Mucosa of stomach (tissue), 1 donor: ENCODE results near the gene STYX.
A peak's percentile ranks its signal among the peaks of the same experiment; 100 is the strongest.

Experiments used
- H3K27me3 ChIP-seq: one replicate; pipeline ENCODE4 v1.7.0; 2013; ENCODE audit warnings: mild to moderate bottlenecking, low read length; ENCODE audit not compliant: control insufficient read depth, insufficient read depth
- H3K36me3 ChIP-seq: one replicate; pipeline ENCODE4 v1.7.0; 2013; ENCODE audit warnings: low read length; ENCODE audit not compliant: control insufficient read depth, insufficient read depth
- H3K4me1 ChIP-seq: one replicate; pipeline ENCODE4 v1.7.0; 2013; ENCODE audit warnings: mild to moderate bottlenecking, low read length; ENCODE audit not compliant: control insufficient read depth, insufficient read depth
- H3K4me3 ChIP-seq: one replicate; pipeline ENCODE4 v1.7.0; 2013; ENCODE audit warnings: low read length
- H3K9ac ChIP-seq: one replicate; pipeline ENCODE4 v1.7.0; 2013; ENCODE audit warnings: mild to moderate bottlenecking, low read length, moderate library complexity
- H3K9me3 ChIP-seq: one replicate; pipeline ENCODE4 v1.7.0; 2013; ENCODE audit warnings: mild to moderate bottlenecking, low read length, moderate library complexity; ENCODE audit not compliant: control insufficient read depth
- donor health status: Pancreatic carcinoma.

The STYX gene

DNA sequence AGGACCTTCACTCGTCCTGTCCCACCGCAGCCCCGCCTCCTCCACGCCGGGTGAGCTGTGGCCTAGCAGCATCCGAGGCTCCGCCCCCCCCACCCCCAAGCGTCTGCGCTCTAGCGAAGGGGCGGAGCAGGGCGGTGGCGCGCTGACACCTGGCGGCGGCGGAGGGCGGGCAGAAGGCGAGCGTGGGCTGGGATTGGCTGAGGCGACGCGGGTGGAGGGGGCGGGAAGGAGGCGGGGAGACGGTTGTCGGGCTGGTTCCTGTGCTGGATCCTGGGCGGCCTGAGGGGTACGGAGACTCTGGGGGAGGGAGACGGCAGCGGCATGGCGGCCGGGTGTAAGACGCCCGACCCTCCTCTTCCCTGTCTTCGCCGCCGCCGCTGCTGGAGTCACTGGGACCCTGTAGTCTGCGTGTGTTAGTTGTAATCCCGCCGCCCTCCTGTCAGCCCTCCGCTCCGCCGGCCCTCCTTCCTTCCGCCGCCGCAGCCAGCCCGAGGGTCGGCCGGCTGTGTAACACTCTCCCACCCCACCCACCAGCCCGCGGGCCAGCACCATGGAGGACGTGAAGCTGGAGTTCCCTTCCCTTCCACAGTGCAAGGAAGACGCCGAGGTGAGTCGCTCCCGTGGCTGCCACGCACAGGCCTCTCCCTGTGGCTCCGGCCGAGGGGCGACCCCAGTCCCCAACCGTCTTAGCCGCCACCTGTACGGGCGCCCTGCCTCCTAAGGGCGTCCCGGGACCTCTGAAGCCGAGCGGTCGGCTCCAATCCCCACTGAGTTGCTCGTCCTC, at the start of gene STYX:
STYX (plus strand) TSS at position 242 of the 784 bp plus-strand sequence; CDS start at position 551, 309 bp downstream.
- Histone ChIP-seq H3K4me1 (peaks cover 7% of the 10 kb centered on the region), H3K27me3 (no peaks in the 10 kb centered on the region), H3K4me3 (peak within 1 kb of the TSS; percentile 94), H3K9me3 (no peaks in the 10 kb centered on the region), H3K9ac (peak within 1 kb of the TSS; percentile 84), H3K36me3 (no peaks in the 10 kb centered on the region)

DNA sequence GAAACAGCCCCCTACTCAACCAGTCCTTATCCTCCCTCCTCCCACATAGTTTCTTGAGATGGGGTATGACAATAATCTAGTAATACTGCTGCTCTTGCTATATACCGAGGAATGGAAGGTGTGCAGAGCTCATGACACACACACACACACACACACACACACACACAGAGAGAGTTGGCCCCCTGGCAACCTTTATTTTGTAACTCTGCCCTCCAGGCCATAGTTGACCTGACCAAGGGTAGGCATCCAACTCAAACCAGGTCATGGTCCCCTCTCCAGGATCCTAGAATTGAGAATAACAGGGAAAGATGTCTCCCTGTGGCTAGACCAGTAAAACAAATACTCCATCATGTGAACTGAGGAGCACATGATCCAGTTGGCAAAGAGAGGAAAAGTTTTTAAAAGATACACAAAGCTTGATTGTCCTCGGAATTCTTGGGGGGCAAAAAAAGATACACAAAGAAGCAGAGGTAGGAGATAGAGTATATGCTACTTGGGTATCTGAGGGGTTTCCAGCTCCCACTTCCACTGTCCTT, 45.9 kb upstream of the STYX start:
- no peak overlapping the region for H3K9ac ChIP-seq
- peaks cover 21% of the 10 kb centered on the region for H3K4me1 ChIP-seq
- no peak overlapping the region for H3K4me3 ChIP-seq
- H3K27me3 ChIP-seq = no peaks in the 10 kb centered on the region
- no peaks in the 10 kb centered on the region for H3K36me3 ChIP-seq
- no peaks in the 10 kb centered on the region for H3K9me3 ChIP-seq

GRCh38 chr14:52686176-52686575, 43.8 kb upstream of the STYX start:
- Histone ChIP-seq H3K9me3 (no peaks in the 10 kb centered on the region), H3K4me1 (peaks cover 16% of the 10 kb centered on the region), H3K4me3 (no peak overlapping the region), H3K27me3 (no peaks in the 10 kb centered on the region), H3K9ac (no peak overlapping the region), H3K36me3 (no peaks in the 10 kb centered on the region)

DNA sequence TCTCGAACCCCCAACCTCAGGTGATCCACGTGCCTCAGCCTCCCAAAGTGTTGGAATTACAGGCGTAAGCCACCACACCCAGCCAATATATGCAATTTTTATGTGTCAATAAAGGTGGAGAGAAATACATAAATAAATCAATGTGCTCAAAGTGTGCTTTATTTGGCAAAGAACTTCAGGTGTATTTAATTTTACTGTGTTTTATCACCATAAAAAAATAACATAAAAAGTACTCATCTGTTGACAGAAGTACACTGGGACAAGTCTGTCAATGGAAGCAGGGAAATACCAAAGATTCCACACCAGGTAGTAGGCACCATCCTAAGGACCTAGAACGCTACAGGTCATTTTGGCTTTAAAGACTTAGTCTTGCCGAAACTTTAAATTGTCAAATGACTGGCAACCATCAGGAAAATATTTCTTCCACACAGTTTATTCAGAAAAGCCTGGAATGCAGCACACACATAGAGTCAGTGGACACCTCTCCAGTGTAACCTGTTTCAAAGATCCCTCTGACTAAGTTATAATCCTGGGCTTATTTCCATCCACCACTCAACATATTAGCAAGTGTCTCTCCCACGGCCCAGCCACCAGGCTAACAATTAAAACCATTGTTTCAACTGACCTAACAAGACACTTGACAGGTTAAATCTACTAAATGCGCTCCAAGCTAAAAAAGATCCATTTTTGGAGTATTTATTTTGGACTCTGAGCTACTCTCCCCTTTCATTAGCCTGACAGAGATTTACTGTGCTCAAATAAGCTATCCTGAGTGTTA, 38.8 kb upstream of the STYX start:
- Histone ChIP-seq H3K4me1 (peaks cover 15% of the 10 kb centered on the region), H3K27me3 (no peaks in the 10 kb centered on the region)

GRCh38 chr14:52692248-52692962, 37.6 kb upstream of the STYX start:
- H3K4me3 ChIP-seq = no peak overlapping the region
- no peaks in the 10 kb centered on the region for H3K27me3 ChIP-seq
- no peaks in the 10 kb centered on the region for H3K9me3 ChIP-seq
- peaks cover 14% of the 10 kb centered on the region for H3K4me1 ChIP-seq
- H3K9ac ChIP-seq = no peak overlapping the region
- H3K36me3 ChIP-seq = no peaks in the 10 kb centered on the region

More for the DNA sequence above, 38.8 kb upstream of the STYX start:
- Histone ChIP-seq H3K36me3 (no peaks in the 10 kb centered on the region), H3K4me3 (no peak overlapping the region), H3K9me3 (no peaks in the 10 kb centered on the region), H3K9ac (no peak overlapping the region)

DNA sequence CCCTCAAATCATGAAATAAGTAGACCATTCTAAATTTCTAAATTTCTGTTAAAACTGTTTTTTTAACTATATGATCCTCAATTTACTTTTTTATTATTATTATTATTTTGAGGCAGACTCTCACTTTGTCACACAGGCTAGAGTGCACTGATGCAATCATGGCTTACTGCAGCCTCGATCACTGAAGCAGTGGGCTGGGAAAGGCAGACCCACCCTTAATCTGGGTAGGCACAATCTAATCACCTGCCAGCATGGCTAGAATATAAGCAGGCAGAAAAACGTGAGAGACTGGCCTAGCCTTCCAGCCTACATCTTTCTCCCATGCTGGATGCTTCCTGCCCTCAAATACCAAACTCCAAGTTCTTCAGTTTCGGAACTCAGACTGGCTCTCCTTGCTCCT, 36.9 kb upstream of the STYX start:
- no peak overlapping the region for H3K4me3 ChIP-seq
- H3K4me1 ChIP-seq = peaks cover 14% of the 10 kb centered on the region
- no peaks in the 10 kb centered on the region for H3K9me3 ChIP-seq
- peak overlapping the region; percentile 9 for H3K9ac ChIP-seq
- no peaks in the 10 kb centered on the region for H3K36me3 ChIP-seq
- no peaks in the 10 kb centered on the region for H3K27me3 ChIP-seq

DNA sequence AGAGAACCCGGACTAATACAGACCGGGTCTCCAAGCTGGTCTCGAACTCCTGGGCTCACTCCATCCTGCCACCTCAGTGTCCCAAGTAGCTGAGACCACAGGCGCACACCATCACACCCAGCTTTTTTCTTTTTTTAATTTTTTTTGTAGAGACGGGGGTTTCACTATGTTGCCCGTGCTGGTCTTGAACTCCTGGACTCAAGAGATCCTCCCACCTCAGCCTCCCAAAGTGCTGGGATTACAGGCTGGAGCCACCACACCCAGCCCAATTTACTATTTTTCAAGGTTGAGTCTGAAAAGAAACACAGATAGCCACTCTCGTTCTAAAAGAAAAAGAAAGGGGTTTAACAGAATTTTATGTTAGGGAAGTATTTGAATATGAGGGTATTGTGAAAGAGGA, 36.4 kb upstream of the STYX start:
- Histone ChIP-seq H3K9ac (peak overlapping the region; percentile 93), H3K9me3 (no peaks in the 10 kb centered on the region), H3K36me3 (no peaks in the 10 kb centered on the region), H3K4me3 (no peak overlapping the region), H3K4me1 (peaks cover 14% of the 10 kb centered on the region), H3K27me3 (no peaks in the 10 kb centered on the region)

DNA sequence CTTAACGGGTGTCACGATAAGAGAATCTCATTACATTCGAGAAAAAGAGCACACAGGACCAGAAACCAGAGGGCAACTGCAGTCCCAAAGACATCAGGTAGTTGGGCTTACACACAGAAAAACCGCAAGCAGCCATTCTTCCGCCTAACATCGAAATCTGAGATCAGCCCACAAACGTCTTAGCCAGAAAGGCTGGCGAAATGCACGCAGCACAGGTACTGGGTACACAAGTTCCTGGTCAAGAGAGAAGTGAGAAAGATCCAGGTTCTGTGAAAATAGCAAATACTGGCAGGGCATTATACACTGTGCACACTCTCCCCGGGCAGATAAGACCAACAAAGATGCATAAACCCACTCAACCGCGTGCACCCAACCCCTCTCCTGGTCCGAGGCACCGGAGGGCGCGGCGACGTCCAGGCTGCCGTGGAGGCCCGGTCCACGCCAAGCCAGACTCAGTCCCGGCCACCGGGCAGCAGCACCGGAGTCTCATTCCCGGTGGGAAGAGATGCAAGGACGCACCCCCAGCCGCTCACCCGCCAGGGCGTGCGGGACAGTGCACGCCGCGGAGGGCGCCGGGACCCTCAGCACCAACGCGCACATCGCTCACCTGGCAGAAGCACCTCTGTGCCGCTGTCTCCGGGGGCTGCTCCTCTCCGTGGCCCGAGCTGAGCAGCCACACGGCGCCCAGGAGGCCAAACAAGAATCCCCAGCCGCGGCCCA, 35.0 kb upstream of the STYX start:
- Histone ChIP-seq H3K4me1 (peaks cover 14% of the 10 kb centered on the region), H3K9ac (peak overlapping the region; percentile 93), H3K27me3 (no peaks in the 10 kb centered on the region), H3K4me3 (peak overlapping the region; percentile 96), H3K9me3 (no peaks in the 10 kb centered on the region), H3K36me3 (no peaks in the 10 kb centered on the region)

GRCh38 chr14:52695481-52696091, 34.4 kb upstream of the STYX start, which contains the start of gene ERO1A:
ERO1A (minus strand) TSS chr14:52695558; CDS start chr14:52695481, 77 bp downstream.
- no peaks in the 10 kb centered on the region for H3K36me3 ChIP-seq
- peaks cover 17% of the 10 kb centered on the region for H3K4me1 ChIP-seq
- peak within 1 kb of the TSS; percentile 96 for H3K4me3 ChIP-seq
- H3K9ac ChIP-seq = peak within 1 kb of the TSS; percentile 93
- no peaks in the 10 kb centered on the region for H3K27me3 ChIP-seq
- H3K9me3 ChIP-seq = no peaks in the 10 kb centered on the region

DNA sequence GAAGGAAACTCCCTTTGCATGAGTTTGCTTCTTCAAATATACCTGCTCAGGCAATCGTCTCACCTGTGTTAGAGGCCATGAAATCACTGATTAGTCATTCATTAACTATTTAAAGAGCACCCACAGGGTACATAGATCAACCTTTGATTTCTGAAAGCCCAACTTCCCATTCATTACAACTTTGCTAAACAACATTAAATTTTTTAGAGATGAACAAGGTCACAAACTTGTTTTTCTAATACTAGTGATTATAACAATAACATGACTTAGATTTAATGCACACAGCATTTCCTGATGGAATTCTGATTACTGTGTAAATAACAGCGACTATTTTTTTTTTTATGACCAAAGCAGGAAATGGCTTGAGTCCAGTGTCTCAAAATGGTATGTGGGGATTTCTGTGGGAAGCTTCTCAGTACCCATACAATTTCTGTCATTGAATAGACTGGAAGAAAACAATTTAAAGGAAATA, 29.2 kb upstream of the STYX start:
- Histone ChIP-seq H3K4me1 (peaks cover 14% of the 10 kb centered on the region), H3K36me3 (no peaks in the 10 kb centered on the region), H3K4me3 (no peak overlapping the region), H3K27me3 (no peaks in the 10 kb centered on the region), H3K9me3 (no peaks in the 10 kb centered on the region), H3K9ac (peak overlapping the region; percentile 0)

DNA sequence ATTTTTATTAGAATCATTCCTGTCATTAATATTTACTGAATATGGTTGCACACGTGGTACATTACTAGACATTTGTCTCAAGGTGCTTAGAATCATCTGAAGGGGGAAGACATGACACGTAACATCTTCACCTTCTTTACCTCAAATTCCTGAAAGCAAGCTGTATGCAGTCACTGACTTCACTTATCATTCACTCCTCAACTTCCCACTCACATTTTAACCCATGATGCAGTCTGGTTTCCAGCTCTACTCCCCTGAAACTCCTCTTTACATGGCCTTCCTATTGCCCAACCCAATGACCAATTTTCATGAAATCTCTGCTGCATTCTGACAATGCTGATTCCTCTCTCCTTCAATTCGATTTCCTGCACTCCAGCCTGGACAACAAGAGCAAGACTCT, 28.7 kb upstream of the STYX start:
- no peak overlapping the region for H3K9ac ChIP-seq
- no peaks in the 10 kb centered on the region for H3K36me3 ChIP-seq
- H3K4me3 ChIP-seq = no peak overlapping the region
- H3K9me3 ChIP-seq = no peaks in the 10 kb centered on the region
- H3K27me3 ChIP-seq = no peaks in the 10 kb centered on the region
- peaks cover 17% of the 10 kb centered on the region for H3K4me1 ChIP-seq
